GM21529 (cell line): ENCODE data around the gene FYB2.

ENCODE experiments used
- ATAC-seq: cut with Tn5 transposase; IDR thresholded peaks from one replicate; pipeline ENCODE4 v1.9.1; 2021; ENCODE audit not compliant: unreplicated experiment

The FYB2 gene

GRCh38 chr1:56834137-56834900 lies 15.1 kb upstream of the FYB2 start:
- no peak for ATAC-seq

GRCh38 chr1:56833088-56833487 lies 13.9 kb upstream of the FYB2 start:
- ATAC-seq, result no peak

- peak; percentile 90 for ATAC-seq
Measured at GRCh38 chr1:56831871-56832693, 12.9 kb upstream of the FYB2 start.

GRCh38 chr1:56830052-56830451 lies 10.8 kb upstream of the FYB2 start:
- no peak for ATAC-seq

GRCh38 chr1:56827711-56828110 lies 8.5 kb upstream of the FYB2 start:
- ATAC-seq, result no peak

GRCh38 chr1:56825436-56825835 lies 6.2 kb upstream of the FYB2 start:
- ATAC-seq, result no peak

- no peak for ATAC-seq
Measured at GRCh38 chr1:56824938-56825337, 5.7 kb upstream of the FYB2 start.

GRCh38 chr1:56824271-56824670 lies 5.1 kb upstream of the FYB2 start:
- ATAC-seq, result no peak

GRCh38 chr1:56821462-56821797 lies 2.2 kb upstream of the FYB2 start:
- ATAC-seq, result no peak

- peak; percentile 56 for ATAC-seq
Measured at GRCh38 chr1:56820755-56821461, 1.7 kb upstream of the FYB2 start.

GRCh38 chr1:56817716-56818463 lies 1.3 kb downstream of the FYB2 start:
- ATAC-seq, result no peak

GRCh38 chr1:56816909-56817308 lies 2.3 kb downstream of the FYB2 start:
- peak; percentile 82 for ATAC-seq

- peak; percentile 36 for ATAC-seq
Measured at GRCh38 chr1:56816264-56816663, 2.9 kb downstream of the FYB2 start.

- no peak for ATAC-seq
Measured at GRCh38 chr1:56814205-56814604, 5.0 kb downstream of the FYB2 start.

GRCh38 chr1:56811331-56811730 lies 7.9 kb downstream of the FYB2 start:
- ATAC-seq, result no peak

GRCh38 chr1:56808410-56808809 lies 10.8 kb downstream of the FYB2 start:
- no peak for ATAC-seq

GRCh38 chr1:56806804-56807203 lies 12.4 kb downstream of the FYB2 start:
- no peak for ATAC-seq

- ATAC-seq, result peak; percentile 88
Measured at GRCh38 chr1:56803561-56804156, 15.5 kb downstream of the FYB2 start.

- no peak for ATAC-seq
Measured at GRCh38 chr1:56799605-56800400, 19.4 kb downstream of the FYB2 start.

GRCh38 chr1:56798053-56798471 lies 21.1 kb downstream of the FYB2 start:
- ATAC-seq, result no peak
